HUES6 (cell line): ENCODE results near the gene GJD2.
A peak's percentile ranks its signal among the peaks of the same experiment; 100 is the strongest.

Source experiments
- H3K27ac ChIP-seq: 2 replicates; pipeline ENCODE4 v1.7.0; 2013; ENCODE audit warnings: low read depth, mild to moderate bottlenecking, low read length, inconsistent platforms
- H3K27me3 ChIP-seq: 2 replicates; pipeline ENCODE4 v1.6.1; 2013; ENCODE audit warnings: low read length; ENCODE audit not compliant: control insufficient read depth, insufficient read depth
- H3K36me3 ChIP-seq: 2 replicates; pipeline ENCODE4 v1.6.1; 2013; ENCODE audit warnings: low read length; ENCODE audit not compliant: control insufficient read depth, insufficient read depth
- H3K4me1 ChIP-seq: 2 replicates; pipeline ENCODE4 v1.6.1; 2013; ENCODE audit warnings: low read length; ENCODE audit not compliant: control insufficient read depth, insufficient read depth
- H3K4me3 ChIP-seq: 2 replicates; pipeline ENCODE4 v1.5.1; 2013; ENCODE audit warnings: low read depth, low read length
- H3K9ac ChIP-seq: one replicate; pipeline ENCODE4 v1.6.1; 2013; ENCODE audit warnings: mild to moderate bottlenecking, low read length
- H3K9me3 ChIP-seq: 2 replicates; pipeline ENCODE4 v1.6.1; 2013; ENCODE audit warnings: low read depth, low read length; ENCODE audit not compliant: control insufficient read depth, insufficient read depth

GJD2 gene

GRCh38 chr15:34793071-34793470 lies 38.3 kb upstream of the GJD2 start:
- Histone ChIP-seq H3K27ac (no peak overlapping the region), H3K36me3 (peaks cover 24% of the 10 kb centered on the region), H3K9me3 (no peaks in the 10 kb centered on the region), H3K4me1 (peaks cover 13% of the 10 kb centered on the region), H3K27me3 (peaks cover 33% of the 10 kb centered on the region), H3K4me3 (peak overlapping the region; percentile 33; the same call in 1 of the 2 replicates), H3K9ac (peak overlapping the region; percentile 78)

- H3K9ac ChIP-seq: no peak overlapping the region
- no peak overlapping the region for H3K27ac ChIP-seq
- H3K36me3 ChIP-seq: peaks cover 24% of the 10 kb centered on the region
- H3K9me3 ChIP-seq: no peaks in the 10 kb centered on the region
- peaks cover 28% of the 10 kb centered on the region for H3K27me3 ChIP-seq
- no peak overlapping the region for H3K4me3 ChIP-seq
- peaks cover 13% of the 10 kb centered on the region for H3K4me1 ChIP-seq
Measured at GRCh38 chr15:34791701-34792100, 36.9 kb upstream of the GJD2 start.

- no peak overlapping the region for H3K9ac ChIP-seq
Measured at GRCh38 chr15:34790121-34790520, 35.3 kb upstream of the GJD2 start.

GRCh38 chr15:34789326-34789725 lies 34.5 kb upstream of the GJD2 start:
- Histone ChIP-seq H3K27ac (no peak overlapping the region), H3K9me3 (no peaks in the 10 kb centered on the region), H3K4me1 (no peaks in the 10 kb centered on the region), H3K27me3 (peaks cover 6% of the 10 kb centered on the region), H3K9ac (no peak overlapping the region), H3K36me3 (peaks cover 24% of the 10 kb centered on the region), H3K4me3 (no peak overlapping the region)

More at GRCh38 chr15:34790121-34790520, 35.3 kb upstream of the GJD2 start:
- Histone ChIP-seq H3K9me3 (no peaks in the 10 kb centered on the region), H3K4me1 (peaks cover 3% of the 10 kb centered on the region; the same call in 1 of the 2 replicates), H3K27ac (no peak overlapping the region), H3K4me3 (no peak overlapping the region), H3K36me3 (peaks cover 24% of the 10 kb centered on the region), H3K27me3 (peaks cover 14% of the 10 kb centered on the region)

GRCh38 chr15:34786206-34786605 lies 31.4 kb upstream of the GJD2 start:
- no peaks in the 10 kb centered on the region for H3K9me3 ChIP-seq
- H3K36me3 ChIP-seq: peaks cover 4% of the 10 kb centered on the region
- no peak overlapping the region for H3K27ac ChIP-seq
- no peaks in the 10 kb centered on the region for H3K4me1 ChIP-seq
- no peak overlapping the region for H3K4me3 ChIP-seq
- H3K9ac ChIP-seq: no peak overlapping the region
- peaks cover 5% of the 10 kb centered on the region; the same call in 1 of the 2 replicates for H3K27me3 ChIP-seq

- Histone ChIP-seq H3K9me3 (no peaks in the 10 kb centered on the region), H3K9ac (no peak overlapping the region), H3K4me1 (no peaks in the 10 kb centered on the region), H3K27me3 (peaks cover 5% of the 10 kb centered on the region; the same call in 1 of the 2 replicates), H3K36me3 (no peaks in the 10 kb centered on the region), H3K4me3 (no peak overlapping the region), H3K27ac (no peak overlapping the region)
Measured at GRCh38 chr15:34783991-34784390, 29.2 kb upstream of the GJD2 start.

- no peaks in the 10 kb centered on the region for H3K4me1 ChIP-seq
- H3K9me3 ChIP-seq: no peaks in the 10 kb centered on the region
- H3K27me3 ChIP-seq: peaks cover 5% of the 10 kb centered on the region; the same call in 1 of the 2 replicates
- H3K4me3 ChIP-seq: no peak overlapping the region
- no peak overlapping the region for H3K27ac ChIP-seq
- no peak overlapping the region for H3K9ac ChIP-seq
- H3K36me3 ChIP-seq: no peaks in the 10 kb centered on the region
Measured at GRCh38 chr15:34783431-34783830, 28.6 kb upstream of the GJD2 start.

- no peaks in the 10 kb centered on the region for H3K4me1 ChIP-seq
- no peak overlapping the region for H3K4me3 ChIP-seq
- peaks cover 5% of the 10 kb centered on the region; the same call in 1 of the 2 replicates for H3K27me3 ChIP-seq
- H3K36me3 ChIP-seq: no peaks in the 10 kb centered on the region
- no peak overlapping the region for H3K9ac ChIP-seq
- H3K27ac ChIP-seq: no peak overlapping the region
- H3K9me3 ChIP-seq: no peaks in the 10 kb centered on the region
Measured at GRCh38 chr15:34782901-34783300, 28.1 kb upstream of the GJD2 start.

GRCh38 chr15:34780725-34781124 lies 25.9 kb upstream of the GJD2 start:
- Histone ChIP-seq H3K4me1 (no peaks in the 10 kb centered on the region), H3K4me3 (no peak overlapping the region), H3K27me3 (peaks cover 5% of the 10 kb centered on the region; the same call in 1 of the 2 replicates), H3K36me3 (no peaks in the 10 kb centered on the region), H3K9me3 (no peaks in the 10 kb centered on the region), H3K27ac (no peak overlapping the region), H3K9ac (no peak overlapping the region)

GRCh38 chr15:34776606-34777105 lies 21.9 kb upstream of the GJD2 start:
- Histone ChIP-seq H3K27me3 (no peaks in the 10 kb centered on the region), H3K9me3 (no peaks in the 10 kb centered on the region), H3K27ac (no peak overlapping the region), H3K36me3 (no peaks in the 10 kb centered on the region), H3K4me1 (no peaks in the 10 kb centered on the region), H3K9ac (no peak overlapping the region), H3K4me3 (no peak overlapping the region)

- no peaks in the 10 kb centered on the region for H3K27me3 ChIP-seq
- no peak overlapping the region for H3K9ac ChIP-seq
- H3K36me3 ChIP-seq: no peaks in the 10 kb centered on the region
- peaks cover 6% of the 10 kb centered on the region for H3K4me1 ChIP-seq
- H3K27ac ChIP-seq: no peak overlapping the region
- H3K9me3 ChIP-seq: no peaks in the 10 kb centered on the region
- H3K4me3 ChIP-seq: no peak overlapping the region
Measured at GRCh38 chr15:34773917-34774316, 19.1 kb upstream of the GJD2 start.
